Bronchial smooth muscle cell (primary cell): Measurements from ENCODE around the gene IGSF9. TPM values are rescaled to one million over a fixed set of nuclear protein-coding genes. Genes with fewer than 3 reads are reported as not detected.

Experiments
- total RNA-seq: library from RNA; depleted of rRNA; stranded (reverse); fragments of >200 nt; gene quantifications from 2 replicates; pipeline ENCODE4 v1.2.1, GENCODE V29; 2014

The IGSF9 gene
- total RNA-seq, result 0.09 TPM in 1 of 2 replicates, not detected in the other

GRCh38 chr1:159945483-159946241 is at the start of gene IGSF9:
TSS of gene IGSF9 (minus strand) at chr1:159945613. CDS start at chr1:159943454, 2,159 bp downstream.

GRCh38 chr1:159953536-159954515 is 8.4 kb upstream of the IGSF9 start, which contains the start of gene SLAMF9:
TSS of gene SLAMF9 (minus strand) at chr1:159954237. CDS start at chr1:159954137, 100 bp downstream.

GRCh38 chr1:159924791-159925718 is 20.4 kb downstream of the IGSF9 start, which contains the start of gene TAGLN2:
TSS of gene TAGLN2 (minus strand) at chr1:159925507. CDS start at chr1:159920509, 4,998 bp downstream.

GRCh38 chr1:159900086-159900680 is 45.2 kb downstream of the IGSF9 start, which contains the start of gene CFAP45:
TSS of gene CFAP45 (minus strand) at chr1:159900165. CDS start at chr1:159900098, 67 bp downstream.

Other genes starting within 250 kb of the IGSF9 start
- not detected in 2 replicates for gene CRP, start 231.0 kb downstream of the IGSF9 start, total RNA-seq
- gene DUSP23, start 164.7 kb downstream of the IGSF9 start, total RNA-seq, result 14.1 and 14.5 TPM in 2 replicates
- gene FCRL6, start 143.3 kb downstream of the IGSF9 start, total RNA-seq, result not detected in 2 replicates
- not detected in 2 replicates for gene SLAMF8, start 118.7 kb downstream of the IGSF9 start, total RNA-seq
- under 0.01 TPM in 2 replicates for gene VSIG8, start 83.0 kb downstream of the IGSF9 start, total RNA-seq
- 0.79 and 1.0 TPM in 2 replicates for gene CFAP45, start 45.4 kb downstream of the IGSF9 start, total RNA-seq
- gene TAGLN2, start 20.1 kb downstream of the IGSF9 start, total RNA-seq, result 221 and 355 TPM in 2 replicates
- not detected in 2 replicates for gene SLAMF9, start 8.6 kb upstream of the IGSF9 start, total RNA-seq
- 2.8 and 3.2 TPM in 2 replicates for gene PIGM, start 86.4 kb upstream of the IGSF9 start, total RNA-seq
- gene KCNJ10, start 124.5 kb upstream of the IGSF9 start, total RNA-seq, result not detected in 2 replicates
- gene KCNJ9, start 135.9 kb upstream of the IGSF9 start, total RNA-seq, result under 0.01 and 0.09 TPM in 2 replicates
- gene IGSF8, start 153.0 kb upstream of the IGSF9 start, total RNA-seq, result 12.8 and 15.1 TPM in 2 replicates
- gene ATP1A2, start 170.1 kb upstream of the IGSF9 start, total RNA-seq, result 0.16 and 0.60 TPM in 2 replicates
- gene ATP1A4, start 206.0 kb upstream of the IGSF9 start, total RNA-seq, result not detected in 2 replicates
- gene CASQ1, start 245.0 kb upstream of the IGSF9 start, total RNA-seq, result not detected in 2 replicates